Fibroblast of mammary gland (primary cell): ENCODE measurements around the gene ARFGEF2.

ENCODE experiments used
- DNase-seq: peaks from one replicate; pipeline ENCODE4 v3.0.0-alpha.2; 2010; ENCODE audit warnings: low read depth
- H3K4me3 ChIP-seq: 2 replicates; pipeline ENCODE4 v1.5.1; 2011; ENCODE audit warnings: low read depth, mild to moderate bottlenecking, low read length, moderate library complexity; ENCODE audit not compliant: control insufficient read depth
- TF ChIP-seq, protein P1 (sequence below): conservative IDR thresholded peaks from 2 replicates; pipeline ENCODE4 v1.5.1; 2011; ENCODE audit warnings: low read depth, low read length, inconsistent platforms; ENCODE audit not compliant: control insufficient read depth, insufficient read depth

Gene ARFGEF2

DNA sequence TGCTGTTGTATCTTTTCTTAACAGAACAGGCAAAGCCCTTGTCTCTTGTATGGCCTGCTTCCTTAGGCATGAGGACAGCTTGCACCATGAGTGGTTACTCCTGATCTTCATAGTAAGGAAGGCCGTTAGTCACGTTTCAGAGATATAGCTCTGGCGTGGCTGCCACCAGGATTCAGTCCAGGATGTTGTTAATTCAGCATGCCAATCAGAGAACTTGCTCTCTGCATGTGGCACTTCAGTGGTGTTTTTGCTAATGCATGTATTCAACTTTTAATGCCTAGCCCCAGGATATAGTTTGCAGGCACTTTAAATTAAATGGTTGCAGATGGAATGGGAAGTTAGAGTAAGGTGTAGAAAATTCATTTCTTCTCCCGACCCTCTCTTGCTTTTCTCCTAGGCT lies 20.0 kb downstream of the ARFGEF2 start:
- DNase-seq: no peak
- H3K4me3 ChIP-seq: no peak overlapping the region
- TF ChIP-seq, protein P1, sequence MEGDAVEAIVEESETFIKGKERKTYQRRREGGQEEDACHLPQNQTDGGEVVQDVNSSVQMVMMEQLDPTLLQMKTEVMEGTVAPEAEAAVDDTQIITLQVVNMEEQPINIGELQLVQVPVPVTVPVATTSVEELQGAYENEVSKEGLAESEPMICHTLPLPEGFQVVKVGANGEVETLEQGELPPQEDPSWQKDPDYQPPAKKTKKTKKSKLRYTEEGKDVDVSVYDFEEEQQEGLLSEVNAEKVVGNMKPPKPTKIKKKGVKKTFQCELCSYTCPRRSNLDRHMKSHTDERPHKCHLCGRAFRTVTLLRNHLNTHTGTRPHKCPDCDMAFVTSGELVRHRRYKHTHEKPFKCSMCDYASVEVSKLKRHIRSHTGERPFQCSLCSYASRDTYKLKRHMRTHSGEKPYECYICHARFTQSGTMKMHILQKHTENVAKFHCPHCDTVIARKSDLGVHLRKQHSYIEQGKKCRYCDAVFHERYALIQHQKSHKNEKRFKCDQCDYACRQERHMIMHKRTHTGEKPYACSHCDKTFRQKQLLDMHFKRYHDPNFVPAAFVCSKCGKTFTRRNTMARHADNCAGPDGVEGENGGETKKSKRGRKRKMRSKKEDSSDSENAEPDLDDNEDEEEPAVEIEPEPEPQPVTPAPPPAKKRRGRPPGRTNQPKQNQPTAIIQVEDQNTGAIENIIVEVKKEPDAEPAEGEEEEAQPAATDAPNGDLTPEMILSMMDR: no peak

DNA sequence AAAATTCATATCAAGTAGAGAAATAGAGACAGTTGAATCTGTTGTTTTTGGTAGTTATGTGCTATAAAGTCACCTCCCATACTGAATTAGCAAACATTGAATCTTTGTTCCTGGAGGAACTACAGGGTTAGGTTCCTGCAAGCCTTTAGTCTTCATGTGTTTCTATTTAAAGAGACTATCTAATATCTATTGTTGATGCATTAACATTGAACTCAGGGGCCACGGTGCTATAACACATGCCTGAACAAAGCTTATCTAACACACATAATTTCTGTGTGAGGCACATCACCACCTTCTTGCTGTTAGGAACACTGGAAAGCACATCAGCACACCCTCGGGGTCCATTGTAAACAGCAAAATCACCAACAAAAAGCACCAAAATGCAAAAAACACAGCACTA lies 21.2 kb downstream of the ARFGEF2 start:
- H3K4me3 ChIP-seq: no peak overlapping the region
- TF ChIP-seq, protein P1: no peak
- no peak for DNase-seq

DNA sequence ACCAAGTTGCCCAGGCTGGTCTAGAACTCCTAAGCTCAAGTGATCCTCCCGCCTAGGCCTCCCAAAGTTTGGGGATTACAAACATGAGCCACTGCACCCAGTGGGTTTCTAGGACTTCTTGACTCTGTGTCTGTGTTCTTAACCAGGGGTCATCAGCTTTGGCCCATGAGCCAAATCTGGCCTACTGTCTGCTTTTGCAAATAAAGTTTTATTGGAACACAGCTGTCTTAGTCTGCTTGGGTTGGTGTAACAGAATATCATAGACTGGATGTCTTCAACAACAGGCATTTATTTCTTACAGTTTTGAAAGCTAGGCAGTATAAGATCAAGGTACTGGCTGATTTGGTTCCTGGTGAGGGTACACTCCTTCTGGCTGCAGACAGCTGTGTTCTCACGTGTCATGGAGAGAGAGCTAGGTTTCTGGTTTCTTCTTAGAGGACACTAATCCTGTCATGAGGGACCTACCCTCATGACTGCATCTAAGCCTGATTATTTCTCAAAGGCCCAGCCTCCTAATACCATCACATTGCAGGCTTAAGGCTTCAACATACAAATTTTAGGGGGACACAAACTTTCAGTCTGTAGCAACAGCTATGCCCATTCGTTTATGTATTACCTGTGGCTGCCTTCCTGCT lies 23.3 kb downstream of the ARFGEF2 start:
- no peak for DNase-seq
- TF ChIP-seq, protein P1: no peak
- H3K4me3 ChIP-seq: no peak overlapping the region

DNA sequence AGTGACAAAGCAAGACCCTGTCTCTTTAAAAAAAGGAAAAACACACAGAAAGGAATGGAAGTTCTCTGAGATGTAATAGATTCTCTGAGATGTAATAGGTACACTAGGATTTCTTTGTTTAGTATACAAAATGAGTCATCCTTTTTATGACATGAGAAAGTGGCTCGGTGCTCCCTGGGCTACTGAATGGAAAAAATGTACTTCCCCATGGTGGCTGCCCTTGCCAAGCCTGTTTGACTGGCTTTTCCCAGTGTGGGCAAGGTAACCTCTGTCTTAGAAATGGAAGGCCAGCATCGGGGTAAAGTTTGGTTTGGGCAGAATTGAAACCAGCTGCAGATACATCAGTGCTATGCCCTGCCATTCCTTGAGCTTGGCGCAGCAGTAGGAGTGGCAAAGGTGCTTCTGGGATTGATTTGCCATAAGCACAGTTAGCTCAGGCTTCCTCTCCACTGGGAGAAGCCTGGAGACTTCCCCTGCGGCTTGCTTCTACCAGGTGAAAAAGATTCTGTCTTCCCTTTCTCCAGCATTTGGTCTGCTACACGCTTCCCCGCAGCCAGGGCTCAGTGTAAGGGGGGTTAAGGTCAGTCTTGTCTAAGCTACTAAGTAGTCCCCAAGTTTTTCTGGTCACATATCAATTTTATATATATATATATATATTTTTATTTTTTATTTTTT lies 24.5 kb downstream of the ARFGEF2 start:
- peak; percentile 25 for DNase-seq
- TF ChIP-seq, protein P1: no peak
- H3K4me3 ChIP-seq: no peak overlapping the region

DNA sequence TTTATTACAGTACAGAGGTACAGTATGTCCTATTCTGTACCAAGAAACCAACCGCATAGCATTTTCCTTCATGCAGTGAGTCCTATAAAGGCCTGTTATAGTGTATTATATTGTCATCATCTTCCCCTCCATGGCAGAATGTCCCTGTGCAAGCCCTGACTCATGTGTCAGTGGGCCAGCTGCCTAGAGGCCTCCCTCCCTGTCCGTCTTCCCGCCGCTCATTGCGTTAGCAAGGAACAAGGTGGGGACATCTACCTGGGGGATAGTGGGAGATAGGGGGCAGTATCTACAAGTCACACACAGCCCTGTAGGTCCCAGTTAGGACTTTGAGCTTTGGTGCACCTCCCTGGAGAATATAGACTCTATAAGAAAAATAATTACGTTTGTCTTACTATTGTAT lies 27.1 kb downstream of the ARFGEF2 start:
- DNase-seq: no peak
- TF ChIP-seq, protein P1: no peak

DNA sequence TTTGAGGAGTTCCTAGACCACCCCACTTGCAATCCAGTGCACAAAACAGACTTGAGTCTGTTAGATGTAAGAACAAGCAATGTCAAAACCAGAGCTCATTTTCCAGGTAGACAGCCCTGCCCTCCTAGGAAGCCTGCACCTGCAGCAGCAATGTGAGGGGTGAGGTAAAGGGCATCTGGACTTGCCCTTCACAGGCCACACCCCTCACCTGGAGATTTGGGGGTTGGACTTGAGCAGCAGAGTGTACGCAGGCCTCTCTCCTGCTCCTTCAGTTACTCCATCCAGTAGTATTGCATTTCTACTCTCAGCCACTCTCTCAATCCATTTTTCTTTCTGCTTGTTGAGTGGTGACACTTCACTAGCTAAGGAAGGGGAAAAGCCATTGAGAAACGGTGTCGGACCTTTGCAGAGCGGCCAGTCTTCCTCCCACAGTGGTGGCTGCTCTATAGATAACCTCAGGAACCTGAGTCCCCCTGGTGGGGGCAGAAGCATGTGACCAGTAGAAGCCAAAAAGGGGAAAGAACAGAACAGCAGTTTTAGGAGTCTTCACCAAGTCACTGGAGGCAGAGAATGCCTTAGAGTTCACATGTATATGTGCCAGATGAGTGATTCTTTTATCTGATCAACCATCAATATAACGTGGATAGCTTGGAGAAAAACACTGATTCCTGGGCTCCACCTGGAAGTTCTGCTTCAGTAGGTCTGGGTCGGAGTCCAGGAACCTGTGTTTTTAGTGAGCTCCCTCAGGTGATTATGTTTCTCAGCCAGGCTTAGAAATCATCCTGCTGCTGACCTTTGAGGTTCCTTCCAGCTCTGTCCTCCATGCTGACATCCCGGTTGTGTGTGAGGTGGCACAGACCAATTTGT lies 28.0 kb downstream of the ARFGEF2 start:
- H3K4me3 ChIP-seq: no peak overlapping the region
- TF ChIP-seq, protein P1: no peak
- DNase-seq: no peak

More for the DNA sequence above, 27.1 kb downstream of the ARFGEF2 start:
- no peak overlapping the region for H3K4me3 ChIP-seq
